ENCODE measurements around the gene ECEL1.
"Not testable (repeated sequence)": the region's sequence is repeated elsewhere in the genome, so short reads cannot be mapped to it uniquely, and the experiment has no call there.

Gene ECEL1

DNA sequence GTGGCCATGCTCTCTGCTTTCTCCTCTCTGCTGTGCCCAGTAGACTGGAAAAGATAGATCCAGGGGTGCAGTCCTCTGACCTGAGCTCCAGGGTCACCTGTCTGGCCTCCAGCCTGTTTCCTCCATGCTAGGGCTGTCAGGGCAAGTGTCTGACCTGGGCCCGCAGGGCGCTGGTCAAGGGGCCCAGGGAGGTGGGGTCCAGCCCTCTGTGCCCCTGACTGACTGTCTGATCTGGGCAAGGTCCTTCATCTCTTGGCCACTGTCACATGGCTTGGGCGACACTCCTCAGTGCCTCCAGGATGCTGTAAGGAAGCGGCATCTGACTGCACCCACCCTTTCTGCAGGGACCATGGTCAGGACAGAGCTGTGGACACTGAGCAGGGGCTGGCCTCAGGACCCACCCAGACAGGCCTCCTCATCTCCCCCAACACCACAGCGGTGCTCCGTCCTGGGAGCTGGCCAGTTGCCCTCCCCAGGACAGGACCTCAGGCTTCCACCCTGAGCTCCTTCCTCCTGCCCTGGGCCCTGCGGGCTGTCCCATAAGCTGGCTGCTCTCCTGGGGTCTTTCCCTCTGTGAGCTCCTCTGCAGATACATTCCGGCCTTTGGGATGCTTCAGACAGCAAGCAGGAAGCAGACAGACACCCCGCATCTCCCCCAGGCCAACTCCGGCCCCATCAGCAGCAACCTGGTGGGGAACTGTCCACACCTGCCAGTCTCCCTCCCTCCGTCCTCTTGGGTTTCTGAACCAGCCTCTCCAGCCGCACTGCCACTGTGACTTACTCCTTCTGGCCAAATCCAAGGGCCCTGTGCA, 52.9 kb downstream of the ECEL1 start:
- Histone ChIP-seq H3K9me3 (ENCODE audit: insufficient read depth, low read length) (no peaks in the 10 kb centered on the region), H3K27me3 (ENCODE audit: insufficient read depth, insufficient read length) (no peaks in the 10 kb centered on the region), H3K9ac (ENCODE audit: insufficient read length, low read depth) (peak overlapping the region; percentile 38), H3K4me1 (ENCODE audit: insufficient read depth, insufficient read length) (peaks cover 15% of the 10 kb centered on the region), H3K36me3 (ENCODE audit: insufficient read depth, insufficient read length, low read length) (no peaks in the 10 kb centered on the region), H3K4me3 (ENCODE audit: insufficient read length, low read depth) (no peak overlapping the region)
- no peak for DNase-seq (ENCODE audit: low read depth, low spot score)
- TF ChIP-seq YY1 (IDR thresholded peaks at IDR 0.05; ENCODE audit: insufficient read depth, insufficient read length) (no peak), ZNF274 (IDR thresholded peaks at IDR 0.05; ENCODE audit: low read depth, low read length) (no peak), SUZ12 (IDR thresholded peaks at IDR 0.05; ENCODE audit: extremely low read depth, insufficient read depth, insufficient read length) (no peak)

DNA sequence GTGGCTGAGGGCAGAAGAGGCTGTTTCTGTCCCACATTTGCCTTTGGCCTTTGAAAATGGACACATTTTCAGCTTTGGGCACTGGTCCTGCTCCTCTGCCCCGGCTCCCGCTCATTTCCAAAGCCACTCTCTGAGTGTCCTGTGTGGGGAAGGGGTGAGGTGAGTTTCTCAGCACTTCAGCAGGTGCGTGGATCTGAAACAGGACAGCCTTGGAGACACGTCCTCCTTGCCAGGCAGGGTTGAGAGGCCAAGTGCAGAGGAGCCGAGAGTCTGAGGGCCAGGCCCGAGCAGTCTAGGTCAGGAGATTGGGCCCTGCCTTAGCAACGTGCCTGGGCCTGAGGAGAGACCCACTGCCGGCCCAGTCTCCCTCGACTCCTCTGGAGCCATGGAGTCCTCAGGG, 53.5 kb downstream of the ECEL1 start:
- Histone ChIP-seq H3K4me1 (ENCODE audit: insufficient read depth, insufficient read length) (peaks cover 12% of the 10 kb centered on the region), H3K36me3 (ENCODE audit: insufficient read depth, insufficient read length, low read length) (no peaks in the 10 kb centered on the region), H3K9ac (ENCODE audit: insufficient read length, low read depth) (peak overlapping the region; percentile 38), H3K27me3 (ENCODE audit: insufficient read depth, insufficient read length) (no peaks in the 10 kb centered on the region), H3K9me3 (ENCODE audit: insufficient read depth, low read length) (no peaks in the 10 kb centered on the region), H3K4me3 (ENCODE audit: insufficient read length, low read depth) (no peak overlapping the region)
- TF ChIP-seq SUZ12 (IDR thresholded peaks at IDR 0.05; ENCODE audit: extremely low read depth, insufficient read depth, insufficient read length) (no peak), ZNF274 (IDR thresholded peaks at IDR 0.05; ENCODE audit: low read depth, low read length) (no peak), YY1 (IDR thresholded peaks at IDR 0.05; ENCODE audit: insufficient read depth, insufficient read length) (no peak)
- no peak for DNase-seq (ENCODE audit: low read depth, low spot score)

- H3K36me3 ChIP-seq (ENCODE audit: insufficient read depth, insufficient read length, low read length); H3K4me3 ChIP-seq (ENCODE audit: insufficient read length, low read depth); DNase-seq (ENCODE audit: low read depth, low spot score); H3K9me3 ChIP-seq (ENCODE audit: insufficient read depth, low read length); H3K9ac ChIP-seq (ENCODE audit: insufficient read length, low read depth); H3K4me1 ChIP-seq (ENCODE audit: insufficient read depth, insufficient read length); H3K27me3 ChIP-seq (ENCODE audit: insufficient read depth, insufficient read length): not testable (repeated sequence)
Observed at GRCh38 chr2:232433622-232434021, 54.0 kb downstream of the ECEL1 start.

DNA sequence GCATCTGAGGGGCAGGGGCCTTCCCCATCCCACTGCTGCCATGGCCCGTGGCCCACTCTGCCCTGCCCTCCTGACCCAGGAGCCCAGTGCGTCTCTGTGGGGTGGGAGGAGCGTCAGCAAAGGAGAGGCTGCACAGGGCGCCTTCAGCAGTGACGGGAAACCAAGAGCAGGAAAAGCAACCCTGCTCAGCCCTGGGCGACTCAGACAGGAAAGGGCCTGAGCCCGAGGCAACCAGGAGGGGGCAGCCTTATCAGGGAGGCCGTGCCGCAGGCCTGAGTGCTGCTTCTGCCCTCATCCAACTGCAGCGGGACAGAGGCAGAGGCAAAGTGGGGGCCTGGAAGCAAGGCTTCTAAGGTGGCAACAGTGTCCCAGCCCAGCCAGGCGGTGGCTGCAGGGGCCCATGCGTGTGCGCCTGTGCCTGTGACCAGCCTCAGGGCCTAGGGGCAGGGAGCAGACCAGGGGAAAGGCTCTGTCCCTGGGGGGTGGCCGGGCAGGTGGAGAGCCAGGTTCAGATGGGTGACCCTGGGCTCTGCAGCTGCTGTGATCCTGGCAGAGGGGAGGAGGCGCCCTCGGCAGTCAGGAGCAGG, 54.9 kb downstream of the ECEL1 start:
- DNase-seq (ENCODE audit: low read depth, low spot score): no peak
- peak overlapping the region; percentile 16 for H3K9ac ChIP-seq (ENCODE audit: insufficient read length, low read depth)
- peaks cover 7% of the 10 kb centered on the region for H3K4me1 ChIP-seq (ENCODE audit: insufficient read depth, insufficient read length)
- H3K4me3 ChIP-seq (ENCODE audit: insufficient read length, low read depth): no peak overlapping the region
- TF ChIP-seq ZNF274 (IDR thresholded peaks at IDR 0.05; ENCODE audit: low read depth, low read length): no peak
- no peak for TF ChIP-seq YY1 (IDR thresholded peaks at IDR 0.05; ENCODE audit: insufficient read depth, insufficient read length)
- no peak for TF ChIP-seq SUZ12 (IDR thresholded peaks at IDR 0.05; ENCODE audit: extremely low read depth, insufficient read depth, insufficient read length)
- H3K36me3 ChIP-seq (ENCODE audit: insufficient read depth, insufficient read length, low read length): no peaks in the 10 kb centered on the region
- no peaks in the 10 kb centered on the region for H3K27me3 ChIP-seq (ENCODE audit: insufficient read depth, insufficient read length)
- H3K9me3 ChIP-seq (ENCODE audit: insufficient read depth, low read length): no peaks in the 10 kb centered on the region

DNA sequence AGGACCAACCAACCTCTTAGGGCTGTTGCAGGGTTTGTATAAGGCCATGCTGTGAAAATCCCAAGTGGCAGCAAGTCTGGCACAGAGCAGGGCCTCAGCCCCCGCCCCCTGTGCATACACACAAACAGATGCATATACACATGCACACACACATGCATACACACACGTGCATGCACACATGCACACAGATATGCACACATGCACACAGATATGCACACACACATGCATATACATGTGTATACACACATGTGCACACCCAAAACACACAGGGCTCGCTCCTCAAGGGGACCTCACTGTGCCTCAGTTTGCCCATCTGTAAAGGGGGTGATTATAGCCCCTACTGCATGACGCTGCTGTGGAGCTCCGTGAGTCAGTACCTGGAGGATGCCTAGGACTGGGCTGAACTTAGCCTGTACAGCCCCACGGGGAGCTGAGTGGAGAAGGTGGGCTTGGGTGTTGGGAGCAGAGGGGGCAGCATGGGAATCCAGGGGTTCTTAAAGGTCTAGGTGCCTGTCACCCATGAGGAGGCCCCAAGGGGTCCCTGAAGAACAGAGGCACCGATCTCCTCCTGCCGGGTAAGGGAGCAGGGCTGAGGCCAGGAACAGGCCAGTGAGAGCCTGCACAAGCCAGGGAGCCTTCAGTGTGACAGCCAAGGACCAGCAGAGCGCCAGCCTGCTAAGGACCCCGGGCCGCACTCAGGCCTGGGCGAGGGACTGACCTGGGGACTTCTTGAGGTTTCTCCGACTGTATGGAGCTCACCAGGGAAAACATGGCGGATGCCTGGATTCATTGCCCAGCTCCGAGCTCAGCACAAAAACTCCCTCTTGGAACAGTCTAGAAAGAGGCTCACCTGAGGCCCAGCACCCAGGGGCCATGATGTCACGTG, 55.7 kb downstream of the ECEL1 start:
- H3K4me1 ChIP-seq (ENCODE audit: insufficient read depth, insufficient read length): peaks cover 7% of the 10 kb centered on the region
- H3K27me3 ChIP-seq (ENCODE audit: insufficient read depth, insufficient read length): no peaks in the 10 kb centered on the region
- no peak for DNase-seq (ENCODE audit: low read depth, low spot score)
- H3K4me3 ChIP-seq (ENCODE audit: insufficient read length, low read depth): no peak overlapping the region
- H3K9ac ChIP-seq (ENCODE audit: insufficient read length, low read depth): no peak overlapping the region
- no peak for TF ChIP-seq ZNF274 (IDR thresholded peaks at IDR 0.05; ENCODE audit: low read depth, low read length)
- no peak for TF ChIP-seq SUZ12 (IDR thresholded peaks at IDR 0.05; ENCODE audit: extremely low read depth, insufficient read depth, insufficient read length)
- no peak for TF ChIP-seq YY1 (IDR thresholded peaks at IDR 0.05; ENCODE audit: insufficient read depth, insufficient read length)
- no peaks in the 10 kb centered on the region for H3K9me3 ChIP-seq (ENCODE audit: insufficient read depth, low read length)
- no peaks in the 10 kb centered on the region for H3K36me3 ChIP-seq (ENCODE audit: insufficient read depth, insufficient read length, low read length)

Measured in NT2/D1 (cell line).